HG02642 (cell line): ENCODE data around the gene SMG6.
"Not testable (repeated sequence)": the region's sequence is repeated elsewhere in the genome, so short reads cannot be mapped to it uniquely, and the experiment has no call there.

Experiments
- ATAC-seq: cut with Tn5 transposase; IDR thresholded peaks from one replicate; pipeline ENCODE4 v1.9.1; 2021; ENCODE audit warnings: mild to moderate bottlenecking; ENCODE audit not compliant: unreplicated experiment, poor library complexity

Gene SMG6

GRCh38 chr17:2303204-2304188 lies at the start of gene SMG6, which contains the start of gene SRR:
Gene SMG6 (minus strand): TSS chr17:2303785. CDS start chr17:2303720, 65 bp downstream.
Gene SRR (plus strand): TSS chr17:2303950. CDS start chr17:2315561, 11,611 bp downstream.
- ATAC-seq, result peak; percentile 82

GRCh38 chr17:2351269-2351668 lies 47.7 kb upstream of the SMG6 start:
- ATAC-seq, result no peak

GRCh38 chr17:2347805-2348685 lies 44.5 kb upstream of the SMG6 start:
- ATAC-seq, result no peak

- no peak for ATAC-seq
Measured at GRCh38 chr17:2346475-2346874, 42.9 kb upstream of the SMG6 start.

- no peak for ATAC-seq
Measured at GRCh38 chr17:2344528-2344927, 40.9 kb upstream of the SMG6 start.

- ATAC-seq, result no peak
Measured at GRCh38 chr17:2343421-2343820, 39.8 kb upstream of the SMG6 start.

GRCh38 chr17:2338315-2338657 lies 34.7 kb upstream of the SMG6 start:
- no peak for ATAC-seq

- ATAC-seq, result peak; percentile 26
Measured at GRCh38 chr17:2337544-2338314, 34.1 kb upstream of the SMG6 start.

- ATAC-seq, result peak; percentile 37
Measured at GRCh38 chr17:2336852-2337543, 33.4 kb upstream of the SMG6 start, which contains the start of gene SGSM2. Gene SGSM2 (plus strand): TSS chr17:2337501. CDS start chr17:2337689, 188 bp downstream.

- ATAC-seq, result peak; percentile 77
Measured at GRCh38 chr17:2336215-2336851, 32.7 kb upstream of the SMG6 start, which contains the start of gene TSR1. Gene TSR1 (minus strand): TSS chr17:2336457. CDS start chr17:2336427, 30 bp downstream.

- ATAC-seq, result no peak
Measured at GRCh38 chr17:2335726-2336214, 32.2 kb upstream of the SMG6 start.

- no peak for ATAC-seq
Measured at GRCh38 chr17:2331303-2331702, 27.7 kb upstream of the SMG6 start.

GRCh38 chr17:2323629-2324314 lies 20.2 kb upstream of the SMG6 start:
- no peak for ATAC-seq

GRCh38 chr17:2321399-2321798 lies 17.8 kb upstream of the SMG6 start:
- ATAC-seq, result no peak

- ATAC-seq, result no peak
Measured at GRCh38 chr17:2319051-2319450, 15.5 kb upstream of the SMG6 start.

- no peak for ATAC-seq
Measured at GRCh38 chr17:2317796-2318195, 14.2 kb upstream of the SMG6 start.

GRCh38 chr17:2316916-2317205 lies 13.3 kb upstream of the SMG6 start:
- not testable (repeated sequence) for ATAC-seq

GRCh38 chr17:2312736-2313135 lies 9.2 kb upstream of the SMG6 start:
- no peak for ATAC-seq
